ENCODE results near the gene SMURF1.
A peak's percentile ranks its signal among the peaks of the same experiment; 100 is the strongest.

The SMURF1 gene

GRCh38 chr7:99036546-99037111, 107.3 kb downstream of the SMURF1 start:
- Histone ChIP-seq H3K27ac (no peak overlapping the region), H3K4me3 (ENCODE audit: low read depth, low read length) (no peak overlapping the region), H3K36me3 (replicated peaks) (peaks cover 83% of the 10 kb centered on the region), H3K27me3 (replicated peaks) (no peaks in the 10 kb centered on the region)
- peak; percentile 70 for TF ChIP-seq CTCF (IDR thresholded peaks at IDR 0.05; ENCODE audit: low read depth, low read length, missing control alignments)
- in situ Hi-C loops (cut with HindIII; ENCODE audit: low pct_ligation_motif_present, low sequenced_read_pairs), result no loop called here
- peak; percentile 48 for DNase-seq

- Histone ChIP-seq H3K27me3 (replicated peaks) (no peaks in the 10 kb centered on the region), H3K36me3 (replicated peaks) (peaks cover 84% of the 10 kb centered on the region), H3K4me3 (ENCODE audit: low read depth, low read length) (no peak overlapping the region), H3K27ac (no peak overlapping the region)
- no peak for DNase-seq
- no peak for TF ChIP-seq CTCF (IDR thresholded peaks at IDR 0.05; ENCODE audit: low read depth, low read length, missing control alignments)
- in situ Hi-C loops (cut with HindIII; ENCODE audit: low pct_ligation_motif_present, low sequenced_read_pairs), result no loop called here
Observed at GRCh38 chr7:99035723-99036545, 108.0 kb downstream of the SMURF1 start.

DNA sequence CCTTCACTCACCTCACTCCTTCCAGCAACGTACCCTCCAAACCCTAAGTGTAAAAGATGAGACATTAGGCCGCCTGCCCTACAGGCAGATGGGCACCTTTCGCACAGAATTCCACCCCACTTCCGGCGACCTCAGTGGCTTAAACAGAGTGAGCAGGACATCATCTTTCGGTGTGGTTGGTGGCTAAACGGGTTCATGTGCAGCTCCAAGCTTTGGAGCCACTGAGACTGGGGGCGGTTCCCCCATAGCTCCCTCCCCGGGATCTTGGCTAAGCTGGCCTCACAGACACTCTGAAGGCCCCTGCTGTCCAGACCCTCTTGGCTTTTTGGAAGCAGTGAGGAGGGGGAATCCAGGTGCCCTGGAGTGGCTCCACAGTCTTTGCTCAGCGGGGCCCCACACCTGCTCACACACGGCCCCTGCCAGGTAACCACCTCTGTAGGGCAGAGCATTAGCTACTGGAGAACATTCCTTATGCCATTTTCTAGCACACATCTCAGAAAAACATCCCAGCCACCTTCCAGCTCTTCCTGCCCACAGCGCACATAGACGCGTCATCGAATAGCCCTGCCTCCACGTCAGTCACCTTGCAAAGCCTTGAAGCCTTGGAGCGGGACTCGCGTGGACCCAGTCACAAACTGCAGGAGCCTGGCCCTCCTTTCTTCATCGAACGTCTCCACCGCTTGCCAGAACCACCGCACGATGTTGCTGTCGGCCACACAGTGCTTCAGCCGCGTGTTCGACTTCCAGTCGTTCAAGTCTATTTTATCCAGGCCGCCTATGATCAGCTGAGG, 108.8 kb downstream of the SMURF1 start:
- DNase-seq, result no peak
- peaks cover 87% of the 10 kb centered on the region for H3K36me3 ChIP-seq (replicated peaks)
- no peak overlapping the region for H3K27ac ChIP-seq
- no peak for TF ChIP-seq CTCF (IDR thresholded peaks at IDR 0.05; ENCODE audit: low read depth, low read length, missing control alignments)
- H3K4me3 ChIP-seq (ENCODE audit: low read depth, low read length), result no peak overlapping the region
- H3K27me3 ChIP-seq (replicated peaks), result no peaks in the 10 kb centered on the region
- in situ Hi-C loops (cut with HindIII; ENCODE audit: low pct_ligation_motif_present, low sequenced_read_pairs), result no loop called here

GRCh38 chr7:99033765-99034164, 110.1 kb downstream of the SMURF1 start:
- no peak overlapping the region for H3K4me3 ChIP-seq (ENCODE audit: low read depth, low read length)
- in situ Hi-C loops (cut with HindIII; ENCODE audit: low pct_ligation_motif_present, low sequenced_read_pairs), result no loop called here
- no peak for TF ChIP-seq CTCF (IDR thresholded peaks at IDR 0.05; ENCODE audit: low read depth, low read length, missing control alignments)
- H3K27ac ChIP-seq, result no peak overlapping the region
- no peaks in the 10 kb centered on the region for H3K27me3 ChIP-seq (replicated peaks)
- H3K36me3 ChIP-seq (replicated peaks), result peaks cover 87% of the 10 kb centered on the region
- DNase-seq, result no peak

DNA sequence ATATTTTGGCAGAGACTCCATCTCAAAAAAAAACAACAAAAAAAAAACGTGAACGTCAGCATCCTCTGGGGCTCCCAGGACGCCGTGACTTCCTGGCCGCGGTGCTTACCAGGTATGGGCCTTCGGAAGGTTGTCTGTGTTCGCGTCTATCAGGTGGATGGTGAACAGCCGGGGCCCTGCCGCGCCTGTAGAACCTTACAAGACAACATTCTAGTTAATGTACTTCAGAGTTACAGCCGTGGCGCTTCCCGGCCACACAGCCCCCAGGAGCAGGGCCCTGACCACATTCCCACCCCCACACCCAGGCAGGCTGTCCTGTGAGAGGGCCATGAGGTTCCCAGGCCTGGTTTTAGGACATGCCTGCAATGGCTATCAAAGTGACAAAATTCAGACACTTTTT, 111.0 kb downstream of the SMURF1 start:
- in situ Hi-C loops (cut with HindIII; ENCODE audit: low pct_ligation_motif_present, low sequenced_read_pairs), result no loop called here
- Histone ChIP-seq H3K27me3 (replicated peaks) (no peaks in the 10 kb centered on the region), H3K4me3 (ENCODE audit: low read depth, low read length) (no peak overlapping the region), H3K36me3 (replicated peaks) (peaks cover 87% of the 10 kb centered on the region), H3K27ac (no peak overlapping the region)
- TF ChIP-seq CTCF (IDR thresholded peaks at IDR 0.05; ENCODE audit: low read depth, low read length, missing control alignments), result no peak
- DNase-seq, result no peak

Measured in brain microvascular endothelial cell (primary cell).